ENCODE measurements around the gene ZNF565. TPM values are rescaled to one million over a fixed set of nuclear protein-coding genes. Genes with fewer than 3 reads are reported as not detected.
A peak's percentile ranks its signal among the peaks of the same experiment; 100 is the strongest.
"Not testable (repeated sequence)": the region's sequence is repeated elsewhere in the genome, so short reads cannot be mapped to it uniquely, and the experiment has no call there.

The ZNF565 gene
- total and polyA plus RNA-seq, 8 donors: 2.1 to 3.5 (median 2.6) TPM

GRCh38 chr19:36140304-36141038 lies 74.0 kb downstream of the ZNF565 start:
- H3K4me3 ChIP-seq: peak overlapping the region; percentile 68 to 95 (median 80)
- H3K27me3 ChIP-seq: no peaks in the 10 kb centered on the region
- no peak for FAIRE-seq
- H3K9me3 ChIP-seq: no peaks in the 10 kb centered on the region
- H3K36me3 ChIP-seq: peaks cover 0 to 22% (median 5%) of the 10 kb centered on the region in 3 donors
- peak in 5 of 6 donors; percentile 45 to 81 (median 56) for DNase-seq
- peak overlapping the region; percentile 86 to 97 (median 96) for H3K27ac ChIP-seq
- H3K4me1 ChIP-seq: peaks cover 0 to 18% (median 0%) of the 10 kb centered on the region in 3 donors
- WGBS, 2 donors: 0 to 1% methylated on average over 31 of the region's 31 CpGs
- TF ChIP-seq CTCF (IDR thresholded peaks at IDR 0.05): no peak
- ATAC-seq: peak; percentile 20 to 37 (median 22)
- intact Hi-C loops (cut with DNase I): no loop called here

- TF ChIP-seq CTCF (IDR thresholded peaks at IDR 0.05): no peak
- H3K36me3 ChIP-seq: peaks cover 0 to 17% (median 0%) of the 10 kb centered on the region in 3 donors
- H3K4me1 ChIP-seq: peaks cover 0 to 18% (median 0%) of the 10 kb centered on the region in 3 donors
- peak within 1 kb of the TSS; percentile 68 to 95 (median 80) for H3K4me3 ChIP-seq
- ATAC-seq (peak; percentile 88 to 95 (median 92)), DNase-seq (peak; percentile 96 to 99 (median 97)), FAIRE-seq (no peak)
- no peaks in the 10 kb centered on the region for H3K9me3 ChIP-seq
- peak within 1 kb of the TSS; percentile 86 to 97 (median 96) for H3K27ac ChIP-seq
- no peaks in the 10 kb centered on the region for H3K27me3 ChIP-seq
- 0% methylated on average over 64 to 75 of the region's 75 CpGs for WGBS, 2 donors
- intact Hi-C loops (cut with DNase I): no loop called here
Observed at GRCh38 chr19:36139473-36140303, 74.8 kb downstream of the ZNF565 start, which contains the start of gene CAPNS1. CAPNS1 (plus strand) TSS chr19:36140066; CDS start chr19:36141012, 946 bp downstream.

GRCh38 chr19:36139120-36139472 lies 75.4 kb downstream of the ZNF565 start:
- intact Hi-C loops (cut with DNase I): no loop called here
- Histone ChIP-seq H3K36me3 (peaks cover 0 to 11% (median 0%) of the 10 kb centered on the region in 3 donors), H3K9me3 (no peaks in the 10 kb centered on the region), H3K27ac (peak overlapping the region; percentile 86 to 97 (median 96)), H3K27me3 (no peaks in the 10 kb centered on the region), H3K4me3 (peak overlapping the region; percentile 68 to 95 (median 80)), H3K4me1 (peaks cover 0 to 18% (median 0%) of the 10 kb centered on the region in 3 donors)
- ATAC-seq: no peak
- no peak for DNase-seq
- 58 to 60% methylated on average over 7 of the region's 7 CpGs for WGBS, 2 donors
- no peak for TF ChIP-seq CTCF (IDR thresholded peaks at IDR 0.05)
- no peak for FAIRE-seq

- H3K4me3 ChIP-seq: no peak overlapping the region
- intact Hi-C loops (cut with DNase I): no loop called here
- H3K4me1 ChIP-seq: peaks cover 0 to 18% (median 0%) of the 10 kb centered on the region in 3 donors
- no peaks in the 10 kb centered on the region for H3K36me3 ChIP-seq
- no peaks in the 10 kb centered on the region for H3K9me3 ChIP-seq
- FAIRE-seq (no peak), ATAC-seq (peak; percentile 24 to 58 (median 42)), DNase-seq (peak in 5 of 6 donors; percentile 63 to 87 (median 78))
- no peaks in the 10 kb centered on the region for H3K27me3 ChIP-seq
- no peak for TF ChIP-seq CTCF (IDR thresholded peaks at IDR 0.05)
- WGBS, 2 donors: 51 to 52% methylated on average over 12 of the region's 12 CpGs
- H3K27ac ChIP-seq: peak overlapping the region; percentile 36 to 77 (median 51)
Observed at GRCh38 chr19:36136964-36137686, 77.3 kb downstream of the ZNF565 start.

GRCh38 chr19:36134867-36135266 lies 79.6 kb downstream of the ZNF565 start:
- H3K4me3 ChIP-seq; H3K27ac ChIP-seq; DNase-seq; intact Hi-C loops (cut with DNase I); H3K9me3 ChIP-seq; H3K36me3 ChIP-seq; H3K27me3 ChIP-seq; FAIRE-seq; ATAC-seq: not testable (repeated sequence)
- 76 to 81% methylated on average over 4 of the region's 4 CpGs for WGBS, 2 donors
- H3K4me1 ChIP-seq: peaks cover 0 to 12% (median 0%) of the 10 kb centered on the region in 3 donors

Measured in pancreas (tissue), 10 donors.